HG03103 (cell line): Measurements from ENCODE around the gene CACNA2D3.

Source experiments
- ATAC-seq: cut with Tn5 transposase; IDR thresholded peaks from one replicate; pipeline ENCODE4 v1.9.1; 2021; ENCODE audit warnings: low read depth; ENCODE audit not compliant: unreplicated experiment

The CACNA2D3 gene

DNA sequence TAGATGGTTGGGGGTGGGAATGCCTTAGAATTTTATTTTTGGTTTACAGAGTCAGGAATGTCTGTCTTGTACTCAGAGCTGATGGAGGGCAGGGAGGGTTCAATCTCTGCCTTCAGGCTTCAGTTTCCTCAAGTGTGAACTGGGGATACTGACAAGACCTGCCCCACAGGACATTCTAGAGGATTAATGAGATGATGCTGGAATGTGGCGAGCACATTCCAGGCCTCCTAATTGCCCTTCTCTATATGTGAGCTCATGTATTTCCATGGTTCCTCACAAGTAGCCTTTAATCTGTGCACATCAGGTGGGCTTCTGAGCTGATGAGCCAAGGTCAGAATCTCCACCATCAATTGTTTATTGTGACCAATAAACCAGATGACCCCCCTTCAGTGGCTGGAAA lies 90.4 kb downstream of the CACNA2D3 start:
- no peak for ATAC-seq

DNA sequence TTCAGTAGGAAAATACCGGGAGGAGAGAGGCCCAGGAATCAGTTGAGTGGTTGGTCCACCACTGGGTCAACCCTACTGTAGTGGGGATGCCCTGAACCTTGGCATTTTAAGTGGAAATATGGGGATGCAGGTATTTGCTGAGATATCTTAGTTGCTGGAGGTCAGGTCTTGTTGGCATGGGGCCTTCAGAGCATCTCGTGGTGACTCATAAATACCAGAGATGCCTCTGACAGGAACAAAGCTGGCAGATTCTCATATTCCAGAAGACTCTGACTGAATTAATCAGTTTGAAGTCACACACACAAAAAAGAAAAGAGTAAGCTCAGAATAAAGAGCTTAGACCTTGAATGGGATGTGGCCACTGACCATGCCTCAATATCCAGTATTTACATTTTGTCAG lies 91.6 kb downstream of the CACNA2D3 start:
- no peak for ATAC-seq

DNA sequence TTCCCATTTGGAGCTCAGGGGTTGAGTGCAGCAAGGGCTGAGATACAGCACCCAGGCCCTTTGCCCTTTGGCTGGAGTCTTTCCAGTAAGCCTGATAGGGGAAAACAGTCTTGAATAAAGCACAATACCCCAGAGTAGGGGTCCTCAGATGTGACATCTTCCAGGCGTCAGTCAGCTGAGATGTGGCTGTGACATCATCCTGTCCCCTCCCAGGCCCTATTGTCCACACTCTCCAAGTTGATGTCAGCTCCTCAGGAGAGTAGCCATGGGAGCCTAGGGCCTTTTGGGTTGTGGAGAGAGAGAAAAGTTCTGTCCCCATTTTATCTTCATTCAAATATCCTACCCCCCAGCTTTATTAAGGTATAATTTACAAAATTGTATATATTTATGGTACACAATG lies 92.5 kb downstream of the CACNA2D3 start:
- ATAC-seq: no peak

DNA sequence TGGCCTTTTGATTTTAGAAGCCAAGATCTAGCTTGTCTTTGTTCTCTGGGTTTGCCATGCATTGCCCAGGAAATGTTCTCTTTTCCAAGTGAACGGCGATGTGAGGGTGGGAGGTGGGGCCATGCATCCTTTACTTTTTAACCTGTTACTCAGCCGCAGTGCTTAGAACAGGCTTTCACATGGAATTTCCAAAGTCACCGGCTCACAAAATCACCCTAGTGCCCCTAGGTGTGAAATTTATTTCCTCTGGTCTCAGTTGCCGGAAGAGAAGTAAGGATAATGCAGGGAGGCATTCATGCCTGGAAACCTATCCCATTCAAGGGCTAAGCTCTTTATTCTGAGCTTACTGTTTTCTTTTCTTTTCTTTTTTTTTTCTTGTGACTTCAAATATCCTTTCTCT lies 93.2 kb downstream of the CACNA2D3 start:
- no peak for ATAC-seq

DNA sequence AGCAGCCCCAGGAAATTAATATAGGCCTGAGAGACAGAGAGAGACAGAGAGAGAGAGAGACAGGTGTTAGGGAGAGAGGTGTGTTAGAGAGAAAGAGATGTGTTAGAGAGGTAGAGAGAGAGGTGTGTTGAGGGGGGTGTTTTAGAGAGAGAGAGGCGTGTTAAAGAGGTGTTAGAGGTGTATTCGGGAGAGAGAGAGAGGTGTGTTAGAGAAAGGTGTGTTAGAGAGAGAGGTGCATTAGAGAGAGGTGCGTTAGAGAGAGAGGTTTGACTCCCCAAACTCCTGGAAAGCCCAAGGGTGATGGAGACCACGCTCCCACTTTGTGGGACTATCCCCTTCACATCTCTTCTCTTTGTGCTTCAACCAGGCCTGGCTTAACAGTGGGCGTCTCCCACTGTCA lies 95.5 kb downstream of the CACNA2D3 start:
- no peak for ATAC-seq

DNA sequence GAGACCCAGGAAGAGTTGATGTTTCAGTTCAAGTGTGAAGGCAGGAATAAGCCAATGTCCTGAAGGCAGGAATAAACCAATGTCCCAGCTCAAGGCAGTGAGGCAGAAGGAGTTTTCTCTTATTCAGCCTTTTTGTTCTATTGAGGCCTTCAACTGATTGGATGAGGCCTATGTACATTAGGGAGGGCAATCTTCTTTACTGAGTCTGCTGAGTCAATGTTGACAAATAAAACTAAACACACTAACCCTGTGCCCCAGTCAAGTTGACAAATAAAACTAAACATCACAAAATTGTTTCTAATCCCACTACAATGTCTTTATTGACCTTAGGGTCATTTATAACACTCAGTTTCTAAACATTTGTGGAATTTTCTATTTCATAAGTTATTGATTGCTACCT lies 100.0 kb downstream of the CACNA2D3 start:
- no peak for ATAC-seq

DNA sequence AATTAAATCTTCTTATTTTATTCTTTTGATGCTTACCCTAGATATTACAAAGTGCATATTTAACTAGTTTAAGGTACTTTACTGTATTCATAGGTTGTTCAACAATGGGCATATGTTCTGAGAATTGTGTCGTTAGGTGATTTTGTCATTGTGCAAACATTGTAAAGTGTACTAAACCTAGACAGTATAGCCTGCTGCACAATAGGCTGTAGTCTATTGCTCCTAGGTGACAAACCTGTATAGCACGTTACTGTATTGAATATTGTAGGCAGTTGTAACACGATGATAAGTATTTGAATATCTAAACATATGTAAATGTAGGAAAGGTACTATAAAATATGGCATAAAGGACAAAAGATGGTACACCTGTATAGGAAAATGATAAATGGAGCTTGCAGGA lies 100.7 kb downstream of the CACNA2D3 start:
- no peak for ATAC-seq

DNA sequence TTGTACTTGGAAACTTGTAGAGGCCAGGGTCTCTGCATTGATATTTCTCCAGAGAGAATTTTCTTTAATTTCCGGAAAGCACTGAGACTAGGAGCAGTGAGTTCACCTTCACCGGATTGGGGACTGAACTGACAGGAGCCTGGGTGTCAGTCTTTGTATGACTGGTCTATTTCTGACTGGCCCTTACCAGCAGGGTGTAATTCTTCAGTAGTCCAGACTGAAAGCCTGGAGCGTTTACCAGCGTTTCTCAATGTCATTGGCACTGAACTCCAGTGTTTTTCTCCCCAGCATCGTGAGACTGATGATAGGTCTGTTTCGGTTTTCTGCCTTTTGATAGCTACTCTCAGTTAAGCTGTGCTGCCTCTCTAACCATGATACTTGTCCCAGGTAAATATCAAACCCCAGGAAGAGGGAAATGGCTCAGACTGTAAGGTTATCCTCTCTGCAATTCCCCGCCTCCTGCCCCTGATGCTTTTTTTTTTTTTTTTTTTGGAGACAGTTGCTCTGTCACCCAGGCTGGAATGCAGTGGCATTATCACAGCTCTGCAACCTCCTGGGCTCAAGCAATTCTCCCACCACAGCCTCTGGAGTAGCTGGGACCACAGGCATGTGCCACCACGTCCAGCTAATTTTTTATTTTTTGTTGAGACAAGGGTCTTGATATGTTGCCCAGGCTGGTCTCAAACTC lies 103.6 kb downstream of the CACNA2D3 start:
- no peak for ATAC-seq

DNA sequence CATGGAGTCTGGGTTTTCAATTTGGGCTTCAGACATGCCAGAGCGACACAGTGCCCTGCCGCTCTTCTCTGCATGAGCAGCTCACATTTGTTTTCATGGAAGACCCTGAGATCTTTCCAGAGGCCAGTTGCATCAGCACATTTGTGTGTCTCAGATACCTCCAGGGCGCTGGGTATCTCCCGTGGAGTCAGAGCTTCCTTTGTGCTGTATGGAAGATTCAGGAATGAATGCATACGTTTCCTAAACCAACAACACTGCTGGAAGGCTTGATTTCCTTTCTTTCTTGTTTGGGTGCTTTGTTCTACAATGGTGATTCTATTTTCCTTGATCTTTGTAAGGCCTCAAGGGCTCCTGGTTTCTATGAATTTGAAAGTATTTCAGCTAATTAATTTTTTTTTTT lies 106.5 kb downstream of the CACNA2D3 start:
- no peak for ATAC-seq

DNA sequence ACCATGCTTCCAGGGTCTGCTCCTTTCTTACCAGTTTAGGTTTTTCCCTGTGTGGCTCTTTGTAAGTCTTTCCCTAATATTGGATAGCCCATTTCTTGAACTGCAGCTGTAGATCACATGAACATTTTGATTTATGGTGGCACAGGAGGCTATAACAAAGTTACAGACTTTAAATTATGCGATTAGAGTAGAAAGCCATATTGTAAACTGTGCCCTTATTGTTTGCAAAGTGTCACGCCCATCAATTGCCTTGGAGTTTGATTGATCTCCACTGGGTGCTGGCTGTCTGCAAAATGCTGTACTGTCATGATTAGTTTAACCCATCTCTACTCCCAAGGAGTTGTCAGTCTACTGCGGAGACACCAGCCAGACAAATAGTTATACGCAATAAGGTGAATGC lies 110.3 kb downstream of the CACNA2D3 start:
- no peak for ATAC-seq

DNA sequence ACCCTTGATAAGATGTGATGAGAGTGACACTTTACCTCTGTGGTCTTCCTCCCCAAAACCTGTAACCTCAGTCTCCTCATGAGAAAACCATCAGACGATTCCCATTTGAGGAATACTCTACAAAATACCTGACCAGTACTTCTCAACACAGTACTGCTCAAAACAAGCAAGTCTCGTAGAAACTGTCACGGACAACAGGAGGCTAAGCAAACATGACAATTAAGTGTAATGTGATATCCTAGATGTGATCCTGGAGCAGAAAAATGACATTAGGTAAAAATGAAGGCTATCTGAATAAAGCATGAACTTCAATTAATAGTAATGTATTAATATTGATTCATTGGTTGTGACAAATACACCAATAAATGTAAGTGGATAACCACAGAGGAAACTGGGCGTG lies 113.6 kb downstream of the CACNA2D3 start:
- no peak for ATAC-seq

DNA sequence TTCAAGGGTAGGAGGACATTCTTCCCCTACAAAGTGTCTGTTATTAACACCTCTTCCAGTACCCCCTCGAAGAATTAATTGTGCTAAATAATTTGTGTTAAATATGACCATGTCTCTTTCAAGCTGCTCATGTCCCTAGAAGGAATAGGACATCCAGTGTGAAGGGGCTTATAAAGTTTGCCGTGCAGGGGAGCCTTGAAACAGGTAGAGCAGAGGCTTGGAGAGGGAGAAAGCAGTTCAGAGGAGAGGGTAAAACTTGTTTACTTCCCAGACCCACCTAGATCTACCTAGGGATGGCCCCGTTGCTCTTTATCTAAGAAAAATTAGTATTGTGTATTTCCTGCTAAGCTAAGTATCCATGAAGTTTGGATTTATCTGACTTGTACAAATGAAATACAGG lies 114.8 kb downstream of the CACNA2D3 start:
- no peak for ATAC-seq

DNA sequence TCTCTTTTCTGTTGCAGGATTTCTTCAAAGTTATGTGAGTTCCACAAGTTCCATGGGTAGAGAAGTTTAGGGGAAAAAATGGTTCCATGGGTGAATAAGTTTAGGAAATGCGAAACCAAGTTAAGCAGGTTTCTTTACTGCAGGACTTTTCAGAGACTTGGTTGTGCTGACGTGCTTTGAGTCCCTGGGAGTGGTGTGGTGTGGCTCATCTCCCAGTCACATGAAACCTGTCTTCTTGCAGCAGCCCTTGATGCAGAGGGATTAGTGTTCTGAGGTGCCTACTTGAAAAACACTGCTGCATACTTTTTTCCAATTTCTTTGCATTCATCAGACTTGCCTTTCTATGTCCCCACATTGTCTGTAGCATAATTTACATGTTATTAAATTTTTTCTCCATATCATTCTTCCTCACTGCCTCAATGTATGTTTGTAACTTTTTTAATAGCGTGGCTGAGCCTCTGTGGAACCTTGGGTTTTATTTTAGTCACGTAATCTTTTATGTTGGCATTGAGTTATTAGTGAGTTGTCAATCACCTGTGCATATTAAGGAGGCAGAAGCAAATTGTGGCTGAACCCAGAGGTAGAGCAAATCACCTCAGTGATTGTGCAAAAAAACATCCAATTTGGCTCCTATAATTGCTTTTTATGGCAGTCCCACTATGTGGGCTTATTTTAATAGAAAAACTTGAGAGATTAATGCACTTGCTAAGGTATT lies 115.6 kb downstream of the CACNA2D3 start:
- no peak for ATAC-seq

DNA sequence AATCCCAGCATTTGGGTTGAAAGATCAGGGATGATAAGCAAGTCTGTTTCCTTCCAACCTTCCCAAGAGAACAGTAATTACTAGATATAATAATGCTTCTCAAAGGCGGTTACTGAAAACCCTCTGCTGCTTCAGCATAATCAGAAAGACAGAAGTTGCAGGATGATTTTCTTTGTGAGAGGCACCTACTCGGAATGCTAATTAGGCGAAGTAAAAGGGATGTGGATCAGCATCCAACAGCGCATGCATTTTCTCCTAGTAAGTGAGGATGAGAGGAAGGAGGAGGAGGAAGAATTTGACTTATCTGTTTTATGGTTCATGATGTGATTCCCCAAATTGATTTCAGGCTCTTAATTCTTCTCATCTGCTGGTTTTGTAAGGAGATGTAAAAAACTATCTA lies 118.0 kb downstream of the CACNA2D3 start:
- ATAC-seq: no peak

DNA sequence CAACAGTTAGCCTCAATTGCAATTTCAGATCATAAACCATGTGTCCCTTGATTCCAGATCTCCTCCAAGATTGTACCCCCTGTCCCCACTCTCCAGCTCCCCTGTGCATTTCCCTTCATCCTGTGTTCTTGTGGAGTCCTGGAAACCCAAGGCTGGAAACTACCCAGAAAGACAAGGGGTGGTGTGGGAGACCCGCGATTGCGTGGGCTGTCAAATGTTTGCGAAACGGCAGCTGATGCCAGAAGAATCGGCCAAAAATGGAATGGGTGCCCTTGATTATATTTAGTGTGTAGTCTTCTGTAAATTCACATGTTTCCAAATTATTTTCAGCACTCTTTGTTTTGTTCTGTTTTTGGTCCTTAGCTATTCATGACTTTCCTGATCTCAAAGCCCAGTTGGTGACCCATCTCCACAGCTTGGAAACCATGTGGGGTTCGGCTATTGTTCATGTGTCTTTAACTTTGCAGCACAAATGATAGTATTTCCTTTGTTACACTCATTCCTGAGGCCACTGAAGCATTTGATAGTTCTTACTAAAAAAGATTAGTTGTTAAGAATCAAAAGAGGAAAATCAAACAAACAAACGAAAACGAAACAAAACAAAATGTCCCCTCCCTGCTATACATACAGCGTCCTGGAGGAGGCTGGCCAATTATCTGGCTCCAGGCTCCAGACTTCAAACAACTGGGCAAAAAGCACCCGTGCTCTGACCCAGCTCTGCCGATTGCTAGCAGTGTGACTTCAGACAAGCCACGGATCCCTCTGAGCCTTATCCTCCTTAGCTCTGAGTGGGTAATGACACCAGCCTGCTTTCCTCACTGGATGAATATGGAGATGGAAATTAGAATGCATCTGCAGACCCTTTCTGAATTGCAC lies 120.9 kb downstream of the CACNA2D3 start:
- ATAC-seq: no peak

DNA sequence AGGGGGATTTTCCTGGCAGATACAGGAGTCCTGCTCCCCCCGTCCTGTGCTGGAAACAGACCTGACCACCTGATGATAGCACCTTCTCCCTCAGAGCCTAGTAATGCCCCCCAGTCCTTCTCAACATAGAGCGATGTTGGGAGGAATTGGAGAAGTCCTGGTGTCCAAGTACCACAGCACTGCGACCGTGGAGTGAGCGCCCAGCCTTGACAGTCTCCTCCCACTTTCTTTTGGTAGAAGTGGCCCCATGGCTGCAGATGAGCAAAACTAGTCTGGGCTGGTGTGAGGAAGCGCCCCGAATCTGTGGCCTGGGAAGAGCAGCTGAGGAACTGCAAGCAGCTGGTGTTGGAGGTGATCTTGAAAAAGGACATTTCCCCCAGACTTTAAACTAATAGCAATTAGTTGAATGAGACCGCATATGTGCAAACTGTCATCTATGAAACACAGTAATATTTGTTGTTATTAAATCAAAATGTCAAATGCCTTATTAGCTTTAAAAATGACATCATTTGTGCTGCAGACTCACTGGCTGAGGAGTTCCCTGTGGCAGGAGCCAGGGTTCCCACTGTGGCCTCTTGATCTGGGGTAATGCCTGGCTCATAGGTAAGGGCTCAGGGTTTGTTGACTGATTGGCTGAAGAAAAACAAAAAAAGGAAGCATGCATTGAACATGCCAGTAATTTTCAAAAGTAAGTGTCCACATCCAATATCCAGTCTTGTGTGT lies 121.8 kb downstream of the CACNA2D3 start:
- ATAC-seq: no peak

DNA sequence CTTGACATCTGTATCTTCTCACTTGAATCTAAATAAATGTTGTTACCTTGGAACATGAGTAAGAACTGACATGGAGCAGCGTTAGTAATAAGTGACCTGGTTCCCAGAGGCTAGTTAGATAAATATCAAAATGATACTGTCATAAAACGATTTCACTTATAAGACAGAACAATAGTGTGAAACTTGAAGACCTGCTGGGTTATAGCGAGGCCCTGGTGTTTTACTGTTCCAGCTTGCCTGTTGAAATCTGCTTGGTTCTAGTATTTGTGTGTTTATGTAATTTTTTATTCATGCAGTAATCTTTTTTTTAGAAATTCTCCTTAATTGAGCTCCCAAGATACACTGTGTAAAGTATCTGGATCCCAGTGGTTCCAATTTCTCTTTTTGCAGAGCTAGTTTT lies 129.4 kb downstream of the CACNA2D3 start:
- no peak for ATAC-seq

DNA sequence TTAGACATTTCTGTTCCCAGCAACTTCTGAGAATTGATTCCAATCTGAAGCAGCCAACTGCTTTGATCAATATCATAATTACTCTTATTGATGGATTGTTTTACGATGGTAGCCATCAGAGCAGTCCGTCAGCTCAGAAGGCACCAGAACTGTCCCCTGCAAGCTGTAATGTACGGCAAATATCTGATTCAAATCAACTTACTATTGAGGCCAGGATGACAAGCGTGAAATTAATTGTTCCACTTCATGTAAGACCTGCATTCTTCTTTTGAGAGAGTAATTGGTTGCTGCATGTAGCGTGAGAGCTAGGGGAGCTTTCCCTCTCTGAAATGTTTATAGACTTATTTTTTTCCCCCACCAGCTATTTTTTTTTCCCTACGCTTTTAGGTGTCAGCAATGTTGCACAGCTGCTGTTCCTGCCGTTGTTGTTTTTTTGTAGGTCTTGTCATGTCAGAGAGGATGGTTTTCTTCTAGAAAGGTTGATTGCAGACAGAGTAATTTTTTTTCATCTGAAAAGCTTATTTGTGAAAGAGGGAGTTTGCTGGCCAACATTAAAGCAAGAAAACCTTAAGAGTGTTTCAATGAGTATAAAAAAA lies 134.9 kb downstream of the CACNA2D3 start:
- no peak for ATAC-seq

DNA sequence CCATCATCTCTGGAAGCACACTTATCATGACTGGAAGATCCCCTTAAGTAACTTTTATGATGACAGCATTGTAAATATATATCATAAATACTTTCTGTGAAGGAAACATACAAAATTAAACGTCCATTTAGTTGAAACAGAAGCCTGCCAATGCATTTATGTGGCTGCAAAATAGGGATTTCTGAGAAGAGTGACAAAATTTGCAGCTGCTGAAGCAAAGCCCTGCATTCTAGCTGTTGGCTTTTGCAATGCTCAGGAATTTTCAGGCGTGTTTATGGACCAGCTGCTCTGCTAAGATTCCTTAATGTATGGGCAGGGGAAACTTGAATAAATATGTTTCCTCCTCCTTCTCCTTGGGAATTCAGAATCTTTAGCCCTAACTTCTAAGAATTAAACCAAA lies 137.3 kb downstream of the CACNA2D3 start:
- no peak for ATAC-seq

DNA sequence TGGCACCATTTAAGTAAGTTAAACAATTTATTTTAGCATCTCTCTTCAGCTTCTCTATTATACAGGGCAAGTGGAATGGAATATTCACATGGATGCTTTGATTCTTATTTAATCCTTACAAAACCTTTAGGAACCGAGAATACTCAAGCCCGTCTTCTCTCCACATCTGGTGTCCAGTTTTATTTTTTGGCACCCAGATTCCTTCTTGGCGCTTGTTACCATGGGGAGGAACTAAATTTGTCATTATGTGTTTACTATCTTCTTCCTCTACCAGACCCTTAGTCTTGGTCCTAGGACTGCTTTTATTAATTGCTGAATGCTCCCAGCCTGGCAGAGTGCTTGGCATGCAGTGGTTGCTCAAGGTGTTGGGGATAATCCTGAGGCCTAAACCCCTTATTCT lies 138.8 kb downstream of the CACNA2D3 start:
- no peak for ATAC-seq
